SU-DHL-6 (cell line): Measurements from ENCODE around the gene CACNA1C.

Source experiments
- CTCF ChIP-seq: fragments of 200-600 bp; sonication (generic); IDR thresholded peaks from one replicate; pipeline ENCODE4 v1.5.1; 2017; ENCODE audit warnings: antibody characterized with exemption, mild to moderate bottlenecking, low read length, moderate library complexity; ENCODE audit not compliant: insufficient read depth, poor library complexity, severe bottlenecking
- EZH2phosphoT487 ChIP-seq: fragments of 200-600 bp; sonication (generic), shearing (Covaris generic); conservative IDR thresholded peaks from 2 replicates; pipeline ENCODE4 v1.6.1; 2018; ENCODE audit warnings: mild to moderate bottlenecking, antibody characterized with exemption, low read length, moderate library complexity, mixed read lengths

DNA sequence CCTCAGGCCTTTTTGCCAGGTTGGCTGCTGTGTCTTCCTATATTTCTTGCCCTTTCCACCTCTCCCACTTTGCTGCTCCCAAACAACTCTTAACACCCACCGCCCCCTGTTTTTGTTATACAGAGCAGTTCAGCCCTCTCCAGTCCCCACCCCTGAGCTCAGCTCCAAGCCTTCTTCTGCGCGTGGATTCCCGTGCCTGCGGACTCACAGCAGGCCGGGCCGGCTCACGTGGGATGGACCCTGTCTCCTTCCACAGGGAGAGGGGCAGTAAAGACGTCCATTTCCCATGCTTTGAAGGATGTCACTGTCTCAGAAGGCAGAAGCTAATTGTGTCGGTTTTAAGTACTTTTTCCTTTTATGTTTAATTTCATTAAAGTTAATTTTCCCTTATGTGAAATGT lies 139.4 kb downstream of the CACNA1C start:
- no peak for TF ChIP-seq CTCF
- no peak for TF ChIP-seq EZH2phosphoT487
